HepG2 (cell line): ENCODE data around the gene SEBOX. TPM values are rescaled to one million over a fixed set of nuclear protein-coding genes. Genes with fewer than 3 reads are reported as not detected.
A peak's percentile ranks its signal among the peaks of the same experiment; 100 is the strongest.

Experiments
- CAMTA2 ChIP-seq: sonication (generic); formaldehyde crosslinking; IDR thresholded peaks from 2 replicates; pipeline ENCODE4 v1.4.0; 2020; ENCODE audit warnings: mild to moderate bottlenecking, missing genetic modification reagents, borderline replicate concordance
- DPF2 ChIP-seq: sonication (generic); formaldehyde crosslinking; IDR thresholded peaks from 2 replicates; pipeline ENCODE4 v1.4.0; 2020; ENCODE audit warnings: mild to moderate bottlenecking, low read depth, missing genetic modification reagents, borderline replicate concordance
- MEF2D ChIP-seq: sonication (generic); formaldehyde crosslinking; IDR thresholded peaks from 2 replicates; pipeline ENCODE4 v1.5.1; 2020; ENCODE audit warnings: mild to moderate bottlenecking, missing genetic modification reagents
- MZF1 ChIP-seq: sonication (generic); formaldehyde crosslinking; IDR thresholded peaks from 2 replicates; pipeline ENCODE4 v1.8.1; 2023; ENCODE audit warnings: mild to moderate bottlenecking, missing genetic modification reagents, borderline replicate concordance
- ZNF546 ChIP-seq: sonication (generic); formaldehyde crosslinking; conservative IDR thresholded peaks from 2 replicates; pipeline ENCODE4 v1.8.1; 2023; ENCODE audit warnings: mild to moderate bottlenecking, missing genetic modification reagents
- ZNF746 ChIP-seq: sonication (generic); formaldehyde crosslinking; IDR thresholded peaks from 2 replicates; pipeline ENCODE4 v1.8.0; 2022; ENCODE audit warnings: mild to moderate bottlenecking, missing genetic modification reagents
- polyA plus RNA-seq, 8 experiments: library from polyadenylated mRNA; depleted of rRNA in 3 of 8; stranded (reverse) in 7 of 8; unstranded in 1 of 8; fragments of >200 nt; fragmentation: Illumina TruSeq in 4 of 8; extraction: Trizol in 4 of 8; gene quantifications; 2 replicates each; pipeline versions ENCODE4 v1.2.1 to v1.2.3, GENCODE V29; 2011 to 2016; ENCODE audit warnings: low read depth in 4 of 8, missing spikeins in 1 of 8, mixed read lengths in 1 of 8; ENCODE audit not compliant: insufficient read depth in 1 of 8
- total RNA-seq, 5 experiments: library from RNA; depleted of rRNA; stranded (reverse); fragments of >200 nt; fragmentation: Illumina TruSeq; extraction: Trizol; gene quantifications; 2 replicates each; pipeline ENCODE4 v1.2.3, GENCODE V29; 2016; ENCODE audit warnings: low read depth in 1 of 5
- TF ChIP-seq, protein P1 (sequence below), 2 experiments: sonication (generic) in 1 of 2; formaldehyde crosslinking in 1 of 2; IDR thresholded peaks; 2 replicates each; pipeline versions ENCODE4 v1.4.0 to v1.6.1; 2018 to 2020; ENCODE audit warnings: missing genetic modification reagents in 2 of 2, borderline replicate concordance in 1 of 2, low read depth in 1 of 2, mild to moderate bottlenecking in 1 of 2, missing biosample characterization in 1 of 2
- TF ChIP-seq, protein P2 (sequence below): sonication (generic); formaldehyde crosslinking; IDR thresholded peaks from 2 replicates; pipeline ENCODE4 v1.5.0; 2020; ENCODE audit warnings: mild to moderate bottlenecking, missing genetic modification reagents, moderate library complexity
- TF ChIP-seq, protein P3 (sequence below): sonication (generic); formaldehyde crosslinking; IDR thresholded peaks from 2 replicates; pipeline ENCODE4 v1.4.0; 2020; ENCODE audit warnings: mild to moderate bottlenecking, missing genetic modification reagents
- TF ChIP-seq, protein P4 (sequence below): sonication (generic); formaldehyde crosslinking; IDR thresholded peaks from 2 replicates; pipeline ENCODE4 v1.4.0; 2020; ENCODE audit warnings: low read depth, missing genetic modification reagents

SEBOX gene
- total and polyA plus RNA-seq, 2 of the 13 experiments (the other 11 are each of a cell fraction or from before 2014, with no cell fraction given), result not detected

DNA sequence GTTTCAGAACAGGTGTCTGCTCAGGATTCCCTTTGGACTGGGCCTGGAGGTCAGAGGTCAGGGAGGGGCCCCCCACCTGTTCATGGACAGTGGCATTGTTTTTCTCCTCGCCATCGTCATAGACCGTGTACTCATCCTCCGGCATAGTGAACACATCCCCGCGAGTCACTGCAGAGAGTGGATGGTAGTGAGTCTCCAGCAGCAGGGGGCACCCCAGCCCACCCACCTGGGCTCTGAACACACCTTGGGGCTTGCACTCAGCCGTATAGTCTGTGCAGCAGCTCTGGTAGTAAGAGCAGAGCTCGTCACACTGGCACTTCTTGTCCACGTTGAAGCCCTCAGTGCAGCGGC lies 4.7 kb upstream of the SEBOX start (continued):
- TF ChIP-seq, protein P1, sequence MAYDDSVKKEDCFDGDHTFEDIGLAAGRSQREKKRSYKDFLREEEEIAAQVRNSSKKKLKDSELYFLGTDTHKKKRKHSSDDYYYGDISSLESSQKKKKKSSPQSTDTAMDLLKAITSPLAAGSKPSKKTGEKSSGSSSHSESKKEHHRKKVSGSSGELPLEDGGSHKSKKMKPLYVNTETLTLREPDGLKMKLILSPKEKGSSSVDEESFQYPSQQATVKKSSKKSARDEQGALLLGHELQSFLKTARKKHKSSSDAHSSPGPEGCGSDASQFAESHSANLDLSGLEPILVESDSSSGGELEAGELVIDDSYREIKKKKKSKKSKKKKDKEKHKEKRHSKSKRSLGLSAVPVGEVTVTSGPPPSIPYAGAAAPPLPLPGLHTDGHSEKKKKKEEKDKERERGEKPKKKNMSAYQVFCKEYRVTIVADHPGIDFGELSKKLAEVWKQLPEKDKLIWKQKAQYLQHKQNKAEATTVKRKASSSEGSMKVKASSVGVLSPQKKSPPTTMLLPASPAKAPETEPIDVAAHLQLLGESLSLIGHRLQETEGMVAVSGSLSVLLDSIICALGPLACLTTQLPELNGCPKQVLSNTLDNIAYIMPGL (CRISPR knock-in tag; IDR thresholded peaks at IDR 0.05; ENCODE audit: borderline replicate concordance in 1 of 2, low read depth in 1 of 2), result peak in 1 of 2 experiments; percentile 52; a peak in 2 of 4 replicates
- TF ChIP-seq CAMTA2 (CRISPR knock-in tag) (0 out of 2 replicates have a peak, but pooled peaks have one; percentile 42), MEF2D (no peak), ZNF546 (CRISPR knock-in tag) (0 out of 2 replicates have a peak, but pooled peaks have one; percentile 38), ZNF746 (no peak), DPF2 (CRISPR knock-in tag) (0 out of 2 replicates have a peak, but pooled peaks have one; percentile 7), MZF1 (CRISPR knock-in tag) (no peak)
- TF ChIP-seq, protein P2, sequence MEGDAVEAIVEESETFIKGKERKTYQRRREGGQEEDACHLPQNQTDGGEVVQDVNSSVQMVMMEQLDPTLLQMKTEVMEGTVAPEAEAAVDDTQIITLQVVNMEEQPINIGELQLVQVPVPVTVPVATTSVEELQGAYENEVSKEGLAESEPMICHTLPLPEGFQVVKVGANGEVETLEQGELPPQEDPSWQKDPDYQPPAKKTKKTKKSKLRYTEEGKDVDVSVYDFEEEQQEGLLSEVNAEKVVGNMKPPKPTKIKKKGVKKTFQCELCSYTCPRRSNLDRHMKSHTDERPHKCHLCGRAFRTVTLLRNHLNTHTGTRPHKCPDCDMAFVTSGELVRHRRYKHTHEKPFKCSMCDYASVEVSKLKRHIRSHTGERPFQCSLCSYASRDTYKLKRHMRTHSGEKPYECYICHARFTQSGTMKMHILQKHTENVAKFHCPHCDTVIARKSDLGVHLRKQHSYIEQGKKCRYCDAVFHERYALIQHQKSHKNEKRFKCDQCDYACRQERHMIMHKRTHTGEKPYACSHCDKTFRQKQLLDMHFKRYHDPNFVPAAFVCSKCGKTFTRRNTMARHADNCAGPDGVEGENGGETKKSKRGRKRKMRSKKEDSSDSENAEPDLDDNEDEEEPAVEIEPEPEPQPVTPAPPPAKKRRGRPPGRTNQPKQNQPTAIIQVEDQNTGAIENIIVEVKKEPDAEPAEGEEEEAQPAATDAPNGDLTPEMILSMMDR (CRISPR knock-in tag), result peak; percentile 71
- TF ChIP-seq, protein P3, sequence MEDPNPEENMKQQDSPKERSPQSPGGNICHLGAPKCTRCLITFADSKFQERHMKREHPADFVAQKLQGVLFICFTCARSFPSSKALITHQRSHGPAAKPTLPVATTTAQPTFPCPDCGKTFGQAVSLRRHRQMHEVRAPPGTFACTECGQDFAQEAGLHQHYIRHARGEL (CRISPR knock-in tag), result 0 out of 2 replicates have a peak, but pooled peaks have one; percentile 52
- TF ChIP-seq, protein P4, sequence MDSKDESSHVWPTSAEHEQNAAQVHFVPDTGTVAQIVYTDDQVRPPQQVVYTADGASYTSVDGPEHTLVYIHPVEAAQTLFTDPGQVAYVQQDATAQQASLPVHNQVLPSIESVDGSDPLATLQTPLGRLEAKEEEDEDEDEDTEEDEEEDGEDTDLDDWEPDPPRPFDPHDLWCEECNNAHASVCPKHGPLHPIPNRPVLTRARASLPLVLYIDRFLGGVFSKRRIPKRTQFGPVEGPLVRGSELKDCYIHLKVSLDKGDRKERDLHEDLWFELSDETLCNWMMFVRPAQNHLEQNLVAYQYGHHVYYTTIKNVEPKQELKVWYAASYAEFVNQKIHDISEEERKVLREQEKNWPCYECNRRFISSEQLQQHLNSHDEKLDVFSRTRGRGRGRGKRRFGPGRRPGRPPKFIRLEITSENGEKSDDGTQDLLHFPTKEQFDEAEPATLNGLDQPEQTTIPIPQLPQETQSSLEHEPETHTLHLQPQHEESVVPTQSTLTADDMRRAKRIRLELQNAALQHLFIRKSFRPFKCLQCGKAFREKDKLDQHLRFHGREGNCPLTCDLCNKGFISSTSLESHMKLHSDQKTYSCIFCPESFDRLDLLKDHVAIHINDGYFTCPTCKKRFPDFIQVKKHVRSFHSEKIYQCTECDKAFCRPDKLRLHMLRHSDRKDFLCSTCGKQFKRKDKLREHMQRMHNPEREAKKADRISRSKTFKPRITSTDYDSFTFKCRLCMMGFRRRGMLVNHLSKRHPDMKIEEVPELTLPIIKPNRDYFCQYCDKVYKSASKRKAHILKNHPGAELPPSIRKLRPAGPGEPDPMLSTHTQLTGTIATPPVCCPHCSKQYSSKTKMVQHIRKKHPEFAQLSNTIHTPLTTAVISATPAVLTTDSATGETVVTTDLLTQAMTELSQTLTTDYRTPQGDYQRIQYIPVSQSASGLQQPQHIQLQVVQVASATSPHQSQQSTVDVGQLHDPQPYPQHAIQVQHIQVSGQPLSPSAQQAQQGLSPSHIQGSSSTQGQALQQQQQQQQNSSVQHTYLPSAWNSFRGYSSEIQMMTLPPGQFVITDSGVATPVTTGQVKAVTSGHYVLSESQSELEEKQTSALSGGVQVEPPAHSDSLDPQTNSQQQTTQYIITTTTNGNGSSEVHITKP, result no peak
